HepG2 (cell line): ENCODE data around the gene FXYD5. TPM values are rescaled to one million over a fixed set of nuclear protein-coding genes. Genes with fewer than 3 reads are reported as not detected.

Source experiments
- HHEX ChIP-seq: IDR thresholded peaks from 2 replicates; pipeline ENCODE4 v1.6.1; 2016; ENCODE audit warnings: control low read depth
- KDM6A ChIP-seq: IDR thresholded peaks from 2 replicates; pipeline ENCODE4 v1.6.1; 2016; ENCODE audit warnings: low read depth
- MED13 ChIP-seq: sonication (generic); formaldehyde crosslinking; IDR thresholded peaks from 2 replicates; pipeline ENCODE4 v1.5.0; 2020; ENCODE audit warnings: missing genetic modification reagents
- NRL ChIP-seq: sonication (generic); formaldehyde crosslinking; IDR thresholded peaks from 2 replicates; pipeline ENCODE4 v1.5.0; 2020; ENCODE audit warnings: missing genetic modification reagents, mild to moderate bottlenecking, moderate library complexity, borderline replicate concordance
- RBAK ChIP-seq: sonication (generic); formaldehyde crosslinking; IDR thresholded peaks from 2 replicates; pipeline ENCODE4 v1.5.1; 2020; ENCODE audit warnings: mild to moderate bottlenecking, missing genetic modification reagents
- TCF12 ChIP-seq, 2 experiments: fragments of 450-650 bp in 1 of 2; sonication (generic) in 1 of 2; formaldehyde crosslinking in 1 of 2; IDR thresholded peaks; 2 replicates each; pipeline versions ENCODE4 v1.6.1 to v1.8.0; 2017 to 2022; ENCODE audit warnings: antibody characterized with exemption in 1 of 2, mild to moderate bottlenecking in 1 of 2, missing genetic modification reagents in 1 of 2, moderate library complexity in 1 of 2
- TEAD3 ChIP-seq: optimal IDR thresholded peaks from 2 replicates; pipeline ENCODE3; 2016; ENCODE audit warnings: borderline replicate concordance
- ZKSCAN5 ChIP-seq: sonication (generic); formaldehyde crosslinking; IDR thresholded peaks from 2 replicates; pipeline ENCODE4 v1.5.1; 2020; ENCODE audit warnings: mild to moderate bottlenecking, missing genetic modification reagents
- ZNF317 ChIP-seq: sonication (generic); formaldehyde crosslinking; IDR thresholded peaks from 2 replicates; pipeline ENCODE4 v1.5.0; 2020; ENCODE audit warnings: mild to moderate bottlenecking, missing genetic modification reagents
- ZNF660 ChIP-seq: sonication (generic); formaldehyde crosslinking; IDR thresholded peaks from 2 replicates; pipeline ENCODE4 v1.5.1; 2020; ENCODE audit warnings: mild to moderate bottlenecking, low read depth, missing genetic modification reagents, borderline replicate concordance
- ZNF749 ChIP-seq: sonication (generic); formaldehyde crosslinking; IDR thresholded peaks from 2 replicates; pipeline ENCODE4 v1.8.0; 2022; ENCODE audit warnings: mild to moderate bottlenecking, missing genetic modification reagents, moderate library complexity, borderline replicate concordance
- ZNF891 ChIP-seq: sonication (generic); formaldehyde crosslinking; IDR thresholded peaks from 2 replicates; pipeline ENCODE4 v1.5.0; 2020; ENCODE audit warnings: mild to moderate bottlenecking, missing genetic modification reagents
- ZSCAN12 ChIP-seq: sonication (generic); formaldehyde crosslinking; IDR thresholded peaks from 2 replicates; pipeline ENCODE4 v1.9.0; 2021; ENCODE audit warnings: mild to moderate bottlenecking, missing genetic modification reagents
- polyA plus RNA-seq, 8 experiments: library from polyadenylated mRNA; depleted of rRNA in 3 of 8; stranded (reverse) in 7 of 8; unstranded in 1 of 8; fragments of >200 nt; fragmentation: Illumina TruSeq in 4 of 8; extraction: Trizol in 4 of 8; gene quantifications; 2 replicates each; pipeline versions ENCODE4 v1.2.1 to v1.2.3, GENCODE V29; 2011 to 2016; ENCODE audit warnings: low read depth in 4 of 8, missing spikeins in 1 of 8, mixed read lengths in 1 of 8; ENCODE audit not compliant: insufficient read depth in 1 of 8
- total RNA-seq, 5 experiments: library from RNA; depleted of rRNA; stranded (reverse); fragments of >200 nt; fragmentation: Illumina TruSeq; extraction: Trizol; gene quantifications; 2 replicates each; pipeline ENCODE4 v1.2.3, GENCODE V29; 2016; ENCODE audit warnings: low read depth in 1 of 5
- TF ChIP-seq, protein P1 (sequence below): sonication (generic); formaldehyde crosslinking; IDR thresholded peaks from 2 replicates; pipeline ENCODE4 v1.4.0; 2020; ENCODE audit warnings: mild to moderate bottlenecking, missing genetic modification reagents
- TF ChIP-seq, protein P2 (sequence below): sonication (generic); formaldehyde crosslinking; IDR thresholded peaks from 2 replicates; pipeline ENCODE4 v1.4.0; 2020; ENCODE audit warnings: missing genetic modification reagents
- TF ChIP-seq, protein P3 (sequence below): IDR thresholded peaks from 2 replicates; pipeline ENCODE4 v1.6.1; 2016; ENCODE audit warnings: mild to moderate bottlenecking, missing biosample characterization, missing genetic modification reagents
- TF ChIP-seq, protein P4 (sequence below): sonication (generic); formaldehyde crosslinking; IDR thresholded peaks from 2 replicates; pipeline ENCODE4 v1.4.0; 2020; ENCODE audit warnings: mild to moderate bottlenecking, low read depth, missing genetic modification reagents
- TF ChIP-seq, protein P5 (sequence below): sonication (generic); formaldehyde crosslinking; conservative IDR thresholded peaks from 2 replicates; pipeline ENCODE4 v1.4.0; 2020; ENCODE audit warnings: mild to moderate bottlenecking, missing genetic modification reagents, moderate library complexity
- TF ChIP-seq, protein P6 (sequence below): IDR thresholded peaks from 2 replicates; pipeline ENCODE4 v1.6.1; 2016

FXYD5 gene
- total and polyA plus RNA-seq, 2 of the 13 experiments (the other 11 are each of a cell fraction or from before 2014, with no cell fraction given): 0.65 TPM; not detected in 1

DNA sequence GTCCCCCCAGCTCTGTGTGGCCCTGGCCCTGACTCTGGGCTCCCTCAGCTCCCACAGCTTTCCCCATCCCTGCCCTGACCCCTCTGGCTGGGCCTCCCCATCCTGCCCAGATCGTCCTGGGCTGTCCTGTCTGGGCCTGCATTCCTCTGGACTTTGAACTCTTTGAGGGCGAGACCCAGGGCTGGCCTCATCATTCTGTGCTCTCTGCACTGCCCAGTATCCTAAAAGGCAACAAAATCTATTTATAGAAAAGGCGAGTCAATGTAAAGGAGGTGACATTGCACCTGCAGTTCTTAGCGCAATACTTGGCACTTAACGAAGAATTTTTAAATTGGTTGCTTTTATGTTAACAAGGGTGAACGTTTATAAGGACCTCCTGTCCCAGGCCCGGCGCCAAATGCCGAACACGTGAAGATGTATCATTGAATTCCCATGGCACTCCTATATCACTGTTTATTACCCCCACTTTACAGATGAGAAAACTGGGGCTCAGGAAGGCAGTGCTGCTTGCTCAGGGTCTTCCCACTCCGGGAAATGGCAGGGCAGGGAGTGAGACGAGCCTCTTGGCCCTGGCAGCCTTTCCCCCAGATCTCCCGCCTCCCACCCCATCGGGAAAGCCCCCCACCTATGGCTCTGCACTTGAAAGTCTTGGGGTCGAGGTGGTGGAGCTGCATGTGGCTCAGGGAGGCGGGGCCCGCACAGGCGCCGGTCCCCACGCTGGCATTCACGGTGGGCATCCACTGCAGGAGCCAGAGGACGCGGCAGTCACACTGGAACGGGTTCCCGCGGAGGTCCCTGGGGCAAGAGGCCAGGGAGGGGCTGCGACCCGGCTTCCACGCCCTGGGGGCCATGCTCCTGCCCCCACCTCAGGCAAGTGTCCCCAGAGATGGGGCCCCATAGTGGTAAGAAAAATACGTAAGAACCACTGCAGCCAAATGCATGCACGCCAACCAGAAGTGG, 23.5 kb upstream of the FXYD5 start (continued):
- TF ChIP-seq, protein P1, sequence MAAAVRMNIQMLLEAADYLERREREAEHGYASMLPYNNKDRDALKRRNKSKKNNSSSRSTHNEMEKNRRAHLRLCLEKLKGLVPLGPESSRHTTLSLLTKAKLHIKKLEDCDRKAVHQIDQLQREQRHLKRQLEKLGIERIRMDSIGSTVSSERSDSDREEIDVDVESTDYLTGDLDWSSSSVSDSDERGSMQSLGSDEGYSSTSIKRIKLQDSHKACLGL (CRISPR knock-in tag): no peak
- TF ChIP-seq MED13 (CRISPR knock-in tag) (no peak), ZNF660 (CRISPR knock-in tag) (no peak), ZNF317 (no peak), ZKSCAN5 (CRISPR knock-in tag) (peak; percentile 91), ZSCAN12 (CRISPR knock-in tag) (0 out of 2 replicates have a peak, but pooled peaks have one; percentile 40), ZNF891 (CRISPR knock-in tag) (no peak), NRL (CRISPR knock-in tag) (0 out of 2 replicates have a peak, but pooled peaks have one; percentile 43), ZNF749 (CRISPR knock-in tag) (no peak), TEAD3 (CRISPR knock-in tag) (peak; percentile 94), TCF12 (IDR thresholded peaks at IDR 0.05) (no peak), TCF12 (CRISPR knock-in tag; IDR thresholded peaks at IDR 0.05) (peak; percentile 87; the same call in 1 of the 2 replicates), HHEX (CRISPR knock-in tag) (no peak), KDM6A (CRISPR knock-in tag) (peak; percentile 90), RBAK (CRISPR knock-in tag) (no peak)
- TF ChIP-seq, protein P2, sequence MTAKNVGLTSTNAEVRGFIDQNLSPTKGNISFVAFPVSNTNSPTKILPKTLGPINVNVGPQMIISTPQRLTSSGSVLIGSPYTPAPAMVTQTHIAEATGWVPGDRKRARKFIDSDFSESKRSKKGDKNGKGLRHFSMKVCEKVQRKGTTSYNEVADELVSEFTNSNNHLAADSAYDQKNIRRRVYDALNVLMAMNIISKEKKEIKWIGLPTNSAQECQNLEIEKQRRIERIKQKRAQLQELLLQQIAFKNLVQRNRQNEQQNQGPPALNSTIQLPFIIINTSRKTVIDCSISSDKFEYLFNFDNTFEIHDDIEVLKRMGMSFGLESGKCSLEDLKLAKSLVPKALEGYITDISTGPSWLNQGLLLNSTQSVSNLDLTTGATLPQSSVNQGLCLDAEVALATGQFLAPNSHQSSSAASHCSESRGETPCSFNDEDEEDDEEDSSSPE (CRISPR knock-in tag): peak; percentile 22; the same call in 1 of the 2 replicates
- TF ChIP-seq, protein P3, sequence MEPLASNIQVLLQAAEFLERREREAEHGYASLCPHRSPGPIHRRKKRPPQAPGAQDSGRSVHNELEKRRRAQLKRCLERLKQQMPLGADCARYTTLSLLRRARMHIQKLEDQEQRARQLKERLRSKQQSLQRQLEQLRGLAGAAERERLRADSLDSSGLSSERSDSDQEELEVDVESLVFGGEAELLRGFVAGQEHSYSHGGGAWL (CRISPR knock-in tag): no peak
- TF ChIP-seq, protein P4, sequence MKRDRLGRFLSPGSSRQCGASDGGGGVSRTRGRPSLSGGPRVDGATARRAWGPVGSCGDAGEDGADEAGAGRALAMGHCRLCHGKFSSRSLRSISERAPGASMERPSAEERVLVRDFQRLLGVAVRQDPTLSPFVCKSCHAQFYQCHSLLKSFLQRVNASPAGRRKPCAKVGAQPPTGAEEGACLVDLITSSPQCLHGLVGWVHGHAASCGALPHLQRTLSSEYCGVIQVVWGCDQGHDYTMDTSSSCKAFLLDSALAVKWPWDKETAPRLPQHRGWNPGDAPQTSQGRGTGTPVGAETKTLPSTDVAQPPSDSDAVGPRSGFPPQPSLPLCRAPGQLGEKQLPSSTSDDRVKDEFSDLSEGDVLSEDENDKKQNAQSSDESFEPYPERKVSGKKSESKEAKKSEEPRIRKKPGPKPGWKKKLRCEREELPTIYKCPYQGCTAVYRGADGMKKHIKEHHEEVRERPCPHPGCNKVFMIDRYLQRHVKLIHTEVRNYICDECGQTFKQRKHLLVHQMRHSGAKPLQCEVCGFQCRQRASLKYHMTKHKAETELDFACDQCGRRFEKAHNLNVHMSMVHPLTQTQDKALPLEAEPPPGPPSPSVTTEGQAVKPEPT (CRISPR knock-in tag): no peak
- TF ChIP-seq, protein P5, sequence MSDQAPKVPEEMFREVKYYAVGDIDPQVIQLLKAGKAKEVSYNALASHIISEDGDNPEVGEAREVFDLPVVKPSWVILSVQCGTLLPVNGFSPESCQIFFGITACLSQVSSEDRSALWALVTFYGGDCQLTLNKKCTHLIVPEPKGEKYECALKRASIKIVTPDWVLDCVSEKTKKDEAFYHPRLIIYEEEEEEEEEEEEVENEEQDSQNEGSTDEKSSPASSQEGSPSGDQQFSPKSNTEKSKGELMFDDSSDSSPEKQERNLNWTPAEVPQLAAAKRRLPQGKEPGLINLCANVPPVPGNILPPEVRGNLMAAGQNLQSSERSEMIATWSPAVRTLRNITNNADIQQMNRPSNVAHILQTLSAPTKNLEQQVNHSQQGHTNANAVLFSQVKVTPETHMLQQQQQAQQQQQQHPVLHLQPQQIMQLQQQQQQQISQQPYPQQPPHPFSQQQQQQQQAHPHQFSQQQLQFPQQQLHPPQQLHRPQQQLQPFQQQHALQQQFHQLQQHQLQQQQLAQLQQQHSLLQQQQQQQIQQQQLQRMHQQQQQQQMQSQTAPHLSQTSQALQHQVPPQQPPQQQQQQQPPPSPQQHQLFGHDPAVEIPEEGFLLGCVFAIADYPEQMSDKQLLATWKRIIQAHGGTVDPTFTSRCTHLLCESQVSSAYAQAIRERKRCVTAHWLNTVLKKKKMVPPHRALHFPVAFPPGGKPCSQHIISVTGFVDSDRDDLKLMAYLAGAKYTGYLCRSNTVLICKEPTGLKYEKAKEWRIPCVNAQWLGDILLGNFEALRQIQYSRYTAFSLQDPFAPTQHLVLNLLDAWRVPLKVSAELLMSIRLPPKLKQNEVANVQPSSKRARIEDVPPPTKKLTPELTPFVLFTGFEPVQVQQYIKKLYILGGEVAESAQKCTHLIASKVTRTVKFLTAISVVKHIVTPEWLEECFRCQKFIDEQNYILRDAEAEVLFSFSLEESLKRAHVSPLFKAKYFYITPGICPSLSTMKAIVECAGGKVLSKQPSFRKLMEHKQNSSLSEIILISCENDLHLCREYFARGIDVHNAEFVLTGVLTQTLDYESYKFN (CRISPR knock-in tag): peak; percentile 93
- TF ChIP-seq, protein P6, sequence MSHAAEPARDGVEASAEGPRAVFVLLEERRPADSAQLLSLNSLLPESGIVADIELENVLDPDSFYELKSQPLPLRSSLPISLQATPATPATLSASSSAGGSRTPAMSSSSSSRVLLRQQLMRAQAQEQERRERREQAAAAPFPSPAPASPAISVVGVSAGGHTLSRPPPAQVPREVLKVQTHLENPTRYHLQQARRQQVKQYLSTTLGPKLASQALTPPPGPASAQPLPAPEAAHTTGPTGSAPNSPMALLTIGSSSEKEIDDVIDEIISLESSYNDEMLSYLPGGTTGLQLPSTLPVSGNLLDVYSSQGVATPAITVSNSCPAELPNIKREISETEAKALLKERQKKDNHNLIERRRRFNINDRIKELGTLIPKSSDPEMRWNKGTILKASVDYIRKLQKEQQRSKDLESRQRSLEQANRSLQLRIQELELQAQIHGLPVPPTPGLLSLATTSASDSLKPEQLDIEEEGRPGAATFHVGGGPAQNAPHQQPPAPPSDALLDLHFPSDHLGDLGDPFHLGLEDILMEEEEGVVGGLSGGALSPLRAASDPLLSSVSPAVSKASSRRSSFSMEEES (CRISPR knock-in tag): peak; percentile 16; the same call in 1 of the 2 replicates
